Endodermal cell (in vitro differentiated cells): ENCODE data around the gene SLC25A39. TPM values are rescaled to one million over a fixed set of nuclear protein-coding genes. Genes with fewer than 3 reads are reported as not detected.

Source experiments
- DNase-seq: peaks from one replicate; pipeline ENCODE4 v3.0.0-alpha.2; 2017
- H3K27ac ChIP-seq: 2 replicates; pipeline ENCODE4 v1.5.1; 2013; ENCODE audit warnings: mild to moderate bottlenecking, low read depth, low read length, moderate library complexity
- H3K27me3 ChIP-seq: 2 replicates; pipeline ENCODE4 v1.6.1; 2013; ENCODE audit warnings: mild to moderate bottlenecking, low read length, moderate library complexity; ENCODE audit not compliant: insufficient read depth, control insufficient read depth, poor library complexity, severe bottlenecking
- H3K36me3 ChIP-seq: 2 replicates; pipeline ENCODE4 v1.7.0; 2013; ENCODE audit warnings: mild to moderate bottlenecking, low read length, moderate library complexity; ENCODE audit not compliant: control insufficient read depth, insufficient read depth
- H3K4me1 ChIP-seq: one replicate; pipeline ENCODE4 v1.7.0; 2013; ENCODE audit warnings: low read length; ENCODE audit not compliant: control insufficient read depth, insufficient read depth
- H3K4me3 ChIP-seq: 2 replicates; pipeline ENCODE4 v1.5.1; 2013; ENCODE audit warnings: mild to moderate bottlenecking, low read length, moderate library complexity
- H3K9ac ChIP-seq: 2 replicates; pipeline ENCODE4 v1.6.1; 2013; ENCODE audit warnings: mild to moderate bottlenecking, low read length, moderate library complexity; ENCODE audit not compliant: poor library complexity, severe bottlenecking; ENCODE audit errors: extremely low read depth
- H3K9me3 ChIP-seq: 2 replicates; pipeline ENCODE4 v1.6.1; 2013; ENCODE audit warnings: mild to moderate bottlenecking, low read length, moderate library complexity; ENCODE audit not compliant: control insufficient read depth
- H3K27ac Mint-ChIP-seq: 2 replicates; pipeline ENCODE4 v1.8.0; 2020; ENCODE audit warnings: mixed read lengths
- H3K27me3 Mint-ChIP-seq: 2 replicates; pipeline ENCODE4 v1.8.0; 2021; ENCODE audit warnings: mild to moderate bottlenecking, mixed read lengths; ENCODE audit not compliant: insufficient read depth
- H3K36me3 Mint-ChIP-seq: 2 replicates; pipeline ENCODE4 v1.8.0; 2020; ENCODE audit warnings: low read depth, mixed read lengths
- H3K4me1 Mint-ChIP-seq: 2 replicates; pipeline ENCODE4 v1.8.0; 2020; ENCODE audit warnings: mixed read lengths
- H3K4me3 Mint-ChIP-seq: 2 replicates; pipeline ENCODE4 v1.8.0; 2020; ENCODE audit warnings: mild to moderate bottlenecking, moderate library complexity, mixed read lengths
- H3K9me3 Mint-ChIP-seq: 2 replicates; pipeline ENCODE4 v1.8.0; 2020; ENCODE audit warnings: mild to moderate bottlenecking, mixed read lengths
- CTCF ChIP-seq: fragments of 200-600 bp; sonication (generic); conservative IDR thresholded peaks from 2 replicates; pipeline ENCODE4 v1.5.0; 2021; ENCODE audit warnings: antibody characterized with exemption, mild to moderate bottlenecking
- WGBS, 2 experiments: methylation state at CpG; one replicate each; pipeline versions ENCODE4 v1.1.5 to v1.1.7; 2013; ENCODE audit warnings: missing lambda C conversion rate in 2 of 2, mixed read lengths in 1 of 2; ENCODE audit not compliant: insufficient coverage in 1 of 2, insufficient read length in 1 of 2; 5-methylcytosine and 5-hydroxymethylcytosine counted together
- total RNA-seq, 2 donors: library from RNA; stranded (reverse); fragmentation: NEBNext Ultra II Directional in 1 of 2; extraction: Animal tissue kit (Norgen Biotek cat#: 25700) in 1 of 2; gene quantifications; 2 replicates in 1 of 2; 3 replicates in 1 of 2; pipeline ENCODE4 v1.2.1, GENCODE V29; 2021

SLC25A39 gene
- total RNA-seq, 2 donors from 2014 or later: 191 to 201 TPM

DNA sequence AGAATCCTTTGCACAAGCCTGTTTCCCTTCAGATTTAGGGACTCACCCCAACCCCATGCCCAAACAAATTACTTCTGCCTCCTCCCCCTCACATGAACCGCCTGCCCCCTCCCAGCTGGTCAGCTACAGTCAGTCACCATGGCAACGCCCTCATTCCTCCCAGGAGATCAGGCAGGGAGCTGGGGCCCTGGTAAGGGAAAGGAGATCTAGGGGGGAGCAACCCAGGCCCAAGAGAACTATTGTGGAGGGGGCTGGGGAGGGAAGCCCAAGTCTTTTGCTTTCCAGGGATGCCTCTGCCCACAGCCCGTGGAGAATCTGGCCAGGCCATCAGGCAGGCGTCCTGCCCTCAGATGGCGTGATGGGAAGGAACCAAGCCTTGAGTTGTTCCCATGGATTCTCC lies 36.2 kb upstream of the SLC25A39 start:
- H3K4me3 ChIP-seq: no peak overlapping the region

DNA sequence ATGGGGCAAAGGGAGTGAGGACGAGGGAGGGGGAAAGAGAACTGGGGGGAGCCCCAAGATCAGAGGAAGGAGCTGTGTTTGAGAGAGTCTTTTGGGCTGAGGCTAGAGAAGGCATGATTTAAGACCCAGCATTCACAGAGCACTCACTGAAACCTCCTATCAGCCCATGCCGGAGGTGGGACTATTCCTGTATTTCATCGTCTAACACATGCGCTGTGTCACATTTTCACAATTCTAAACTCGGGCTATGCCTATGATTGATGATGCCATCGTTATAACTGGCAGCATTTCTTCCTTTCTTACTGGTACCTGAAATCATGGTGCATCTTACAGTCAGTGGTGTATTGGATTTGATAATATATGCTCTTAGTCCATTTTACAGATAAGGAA lies 35.5 kb upstream of the SLC25A39 start:
- Histone ChIP-seq H3K27me3 (no peaks in the 10 kb centered on the region), H3K27ac (no peak overlapping the region), H3K9me3 (no peaks in the 10 kb centered on the region), H3K9ac (no peak overlapping the region), H3K4me3 (no peak overlapping the region), H3K36me3 (peaks cover 30% of the 10 kb centered on the region), H3K4me1 (peaks cover 20% of the 10 kb centered on the region)
- no peak overlapping the region for H3K27ac Mint-ChIP-seq
- WGBS, 2 experiments: 92 to 99% methylated on average over 5 to 6 of the region's 6 CpGs
- H3K9me3 Mint-ChIP-seq: no peaks in the 10 kb centered on the region
- no peak for DNase-seq
- no peak for TF ChIP-seq CTCF
- H3K4me1 Mint-ChIP-seq: peaks cover 16% of the 10 kb centered on the region
- peaks cover 12% of the 10 kb centered on the region for H3K36me3 Mint-ChIP-seq
- peaks cover 13% of the 10 kb centered on the region for H3K27me3 Mint-ChIP-seq
- no peak overlapping the region for H3K4me3 Mint-ChIP-seq

More for the DNA sequence above, 36.2 kb upstream of the SLC25A39 start:
- DNase-seq: no peak
- TF ChIP-seq CTCF: no peak
- H3K27me3 Mint-ChIP-seq: peaks cover 20% of the 10 kb centered on the region
- no peak overlapping the region for H3K27ac ChIP-seq
- peaks cover 25% of the 10 kb centered on the region for H3K36me3 ChIP-seq
- H3K4me1 ChIP-seq: peaks cover 20% of the 10 kb centered on the region
- no peak overlapping the region for H3K9ac ChIP-seq
- H3K4me3 Mint-ChIP-seq: peak overlapping the region; percentile 73
- 76 to 80% methylated on average over 3 to 5 of the region's 5 CpGs for WGBS, 2 experiments
- no peaks in the 10 kb centered on the region for H3K27me3 ChIP-seq
- H3K36me3 Mint-ChIP-seq: peaks cover 12% of the 10 kb centered on the region
- H3K9me3 Mint-ChIP-seq: no peaks in the 10 kb centered on the region
- peaks cover 16% of the 10 kb centered on the region for H3K4me1 Mint-ChIP-seq
- no peak overlapping the region for H3K27ac Mint-ChIP-seq
- H3K9me3 ChIP-seq: no peaks in the 10 kb centered on the region

DNA sequence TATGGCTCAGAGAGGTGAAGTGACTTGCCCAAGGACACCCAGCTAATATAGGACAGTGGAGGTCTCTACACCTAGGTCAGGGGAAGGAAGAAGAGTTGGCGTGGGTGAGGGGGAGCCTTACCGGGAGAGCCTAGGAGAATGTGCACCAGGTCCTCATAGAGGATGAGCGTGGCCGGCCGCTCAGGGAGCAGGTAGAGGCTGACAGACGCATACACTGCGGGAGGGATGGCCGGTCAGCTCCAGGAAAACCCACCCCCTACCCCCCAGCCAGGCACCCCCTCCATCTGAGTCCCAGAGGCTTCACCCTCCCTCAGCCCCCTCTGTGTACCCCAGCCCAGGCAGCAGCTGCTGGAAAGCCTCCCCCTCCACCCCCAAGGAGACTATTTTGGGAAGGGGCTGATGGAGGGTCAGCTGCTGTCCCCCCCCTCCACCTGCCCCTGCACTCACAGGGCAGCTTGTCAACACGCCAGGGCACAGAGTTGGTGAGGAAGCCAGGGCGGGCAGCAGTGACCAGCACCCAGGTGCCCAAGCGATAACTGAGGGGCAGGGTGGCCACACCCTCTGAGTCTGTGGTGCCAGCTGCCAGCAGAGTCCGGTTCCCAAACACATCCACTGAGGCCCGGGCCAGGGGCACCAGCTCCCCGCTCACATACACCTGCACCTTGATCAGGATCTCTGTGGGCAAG lies 35.0 kb upstream of the SLC25A39 start:
- H3K4me3 Mint-ChIP-seq: no peak overlapping the region
- WGBS, 2 experiments: 100% methylated on average over 2 to 12 of the region's 14 CpGs

More for the DNA sequence above, 35.0 kb upstream of the SLC25A39 start:
- no peak for DNase-seq
- Histone ChIP-seq H3K4me1 (peaks cover 20% of the 10 kb centered on the region), H3K9me3 (no peaks in the 10 kb centered on the region), H3K27me3 (no peaks in the 10 kb centered on the region), H3K9ac (no peak overlapping the region), H3K36me3 (peaks cover 31% of the 10 kb centered on the region), H3K27ac (no peak overlapping the region), H3K4me3 (no peak overlapping the region)
- H3K36me3 Mint-ChIP-seq: peaks cover 12% of the 10 kb centered on the region
- no peak for TF ChIP-seq CTCF
- no peaks in the 10 kb centered on the region for H3K9me3 Mint-ChIP-seq
- H3K4me1 Mint-ChIP-seq: peaks cover 16% of the 10 kb centered on the region
- H3K27me3 Mint-ChIP-seq: peaks cover 8% of the 10 kb centered on the region
- H3K27ac Mint-ChIP-seq: no peak overlapping the region
